Measurements from ENCODE around the gene MYO16.

The MYO16 gene

DNA sequence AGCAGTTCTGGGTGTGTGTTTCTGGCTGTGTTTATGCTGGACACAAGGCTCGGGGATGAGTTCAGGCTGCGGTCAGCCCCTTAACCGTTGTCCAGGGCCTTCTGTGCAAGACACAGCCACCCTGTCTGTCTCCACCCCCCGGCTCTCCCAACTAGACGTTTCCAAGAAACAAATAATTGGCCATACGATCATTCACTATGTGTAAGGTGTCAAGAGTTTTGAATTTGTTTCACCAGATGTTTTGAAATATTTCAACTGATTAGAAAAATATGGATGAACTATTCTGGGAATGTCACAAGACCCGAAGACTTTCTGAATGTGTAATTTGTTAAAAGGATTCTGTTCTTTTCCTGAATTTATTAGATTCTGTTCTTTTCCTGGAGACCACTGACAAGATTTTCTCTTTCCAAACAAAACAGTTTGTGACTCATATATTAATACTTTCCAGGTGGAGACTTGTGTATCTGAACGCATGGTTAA is 318.2 kb downstream of the MYO16 start:
- DNase-seq, result no peak

DNA sequence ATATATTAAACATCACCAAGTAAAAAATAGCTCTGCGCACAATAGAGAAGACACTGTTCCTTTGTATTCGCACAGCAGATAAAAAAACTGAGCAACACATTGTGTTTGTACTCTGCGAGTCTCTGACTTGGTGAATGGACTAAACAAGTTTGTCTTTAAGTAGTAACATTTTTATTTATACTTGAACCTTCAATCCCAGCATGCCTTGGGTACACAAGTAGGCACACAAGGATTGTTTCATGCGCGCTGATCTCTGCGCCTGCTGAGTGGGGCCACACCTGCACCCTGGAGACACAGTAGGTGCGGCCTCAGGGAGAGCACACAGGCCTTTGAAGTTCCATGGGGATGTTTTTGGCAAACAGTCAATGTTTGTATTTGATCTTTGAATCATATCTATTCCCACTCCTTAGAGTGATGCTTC is 318.9 kb downstream of the MYO16 start:
- DNase-seq, result no peak

DNA sequence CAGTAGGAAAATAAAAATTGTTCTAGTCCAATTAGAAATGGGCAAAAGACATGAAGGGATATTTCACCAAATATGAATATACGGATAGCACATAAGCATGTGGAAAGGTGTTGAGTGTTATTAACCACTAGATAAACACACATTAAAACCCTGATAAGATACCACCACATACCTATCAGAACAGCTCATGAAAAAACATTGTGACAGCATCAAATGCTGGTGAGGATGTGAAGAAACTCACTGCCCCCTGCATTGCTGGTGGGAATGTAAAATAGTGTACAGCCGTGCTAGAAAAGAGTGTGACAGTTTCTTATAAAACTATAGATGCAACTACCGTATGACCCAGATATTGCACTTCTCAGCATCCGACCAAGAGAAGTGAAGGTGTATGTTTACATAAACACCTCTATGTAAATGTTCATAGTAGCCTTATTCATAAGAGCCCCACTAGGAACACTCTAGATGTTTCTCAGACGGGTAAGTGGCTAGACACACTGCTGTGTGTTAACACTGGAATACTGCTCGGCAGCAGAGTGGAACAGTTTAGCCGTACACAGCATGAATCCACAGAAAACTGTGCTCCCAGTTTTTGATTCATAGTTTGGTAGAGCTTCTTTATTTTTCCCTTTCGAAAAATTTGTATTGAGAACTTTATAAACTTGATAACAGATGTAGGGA is 321.1 kb downstream of the MYO16 start:
- DNase-seq, result no peak

DNA sequence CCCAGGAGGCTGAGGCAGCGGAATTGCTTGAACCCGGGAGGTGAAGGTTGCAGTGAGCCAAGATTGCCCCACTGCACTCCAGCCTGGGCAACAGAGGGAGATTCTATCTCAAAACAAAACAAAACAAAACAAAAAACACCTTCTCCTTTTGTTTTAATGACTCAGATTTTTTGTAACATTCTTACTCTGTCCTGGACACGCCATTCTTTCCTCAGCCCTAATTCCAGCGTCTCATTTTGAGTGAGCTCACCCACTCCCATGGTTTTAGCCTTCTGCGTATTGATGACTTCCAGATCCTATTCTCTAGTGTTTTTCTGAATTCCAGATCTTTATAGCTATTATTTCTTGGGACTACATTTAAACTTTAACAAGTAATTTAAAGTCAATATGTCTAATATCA is 326.3 kb downstream of the MYO16 start:
- no peak for DNase-seq

DNA sequence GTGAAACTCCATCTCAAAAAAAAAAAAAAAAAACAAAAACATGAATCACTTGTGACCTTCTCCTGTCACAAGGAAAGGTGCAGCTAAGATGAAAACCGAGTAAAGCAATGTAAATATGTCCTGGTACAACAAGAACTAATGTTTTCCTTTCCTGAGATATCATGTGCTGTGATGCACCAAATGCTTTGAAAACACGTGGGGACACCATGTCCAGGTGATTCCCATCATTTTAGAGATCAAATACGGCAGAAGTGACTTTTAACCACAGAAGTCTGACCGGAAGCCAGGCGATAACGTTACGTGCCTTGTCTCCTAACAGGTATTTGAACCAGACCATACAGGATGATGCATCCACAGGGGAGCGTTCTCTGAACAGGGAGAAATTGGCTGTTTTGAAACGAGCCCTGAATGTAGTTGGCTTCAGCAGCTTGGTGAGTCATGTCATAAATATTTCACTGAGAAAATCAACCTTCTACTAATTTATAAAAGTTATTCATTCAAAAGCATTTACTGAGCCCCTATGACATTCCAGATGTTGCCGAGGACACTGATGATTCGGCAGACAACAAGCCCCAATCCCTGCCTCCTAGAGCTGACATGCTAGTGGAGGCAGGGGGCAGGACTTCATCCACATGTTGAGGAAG is 328.1 kb downstream of the MYO16 start:
- DNase-seq, result no peak

DNA sequence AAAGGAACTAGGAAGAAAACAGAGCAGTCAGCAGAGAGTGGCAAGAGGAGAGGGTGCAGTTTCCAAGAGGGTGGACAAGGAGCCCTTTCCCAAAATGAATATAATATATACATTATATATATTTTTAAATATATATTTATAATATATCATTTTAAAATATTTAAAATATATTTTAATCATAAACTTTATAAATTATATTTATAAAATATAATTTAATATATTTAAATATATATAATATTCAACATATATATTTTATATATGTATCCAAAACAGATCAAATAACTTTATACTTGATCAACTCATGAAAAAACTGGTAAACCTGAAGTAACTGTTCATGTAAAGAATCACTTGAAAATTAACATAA is 328.6 kb downstream of the MYO16 start:
- no peak for DNase-seq

DNA sequence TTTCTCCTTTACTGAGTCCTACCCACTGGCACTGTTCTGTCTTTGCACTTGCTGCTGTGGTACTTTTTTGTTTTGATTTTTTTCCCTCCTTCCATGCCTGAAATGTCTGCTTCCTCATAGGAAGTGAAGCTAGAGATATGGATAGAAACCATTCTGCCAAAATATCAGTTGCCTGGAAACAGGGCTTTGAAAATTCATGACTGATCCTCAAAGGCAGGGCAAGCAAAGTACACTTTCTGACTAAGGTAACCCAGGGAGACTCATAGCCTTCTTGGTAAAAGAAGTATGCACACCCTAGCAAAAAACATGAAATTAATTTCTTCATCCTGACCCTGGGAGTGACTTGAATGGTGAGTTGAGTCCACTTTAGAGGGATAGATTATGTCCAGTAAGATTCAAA is 329.8 kb downstream of the MYO16 start:
- no peak for DNase-seq

DNA sequence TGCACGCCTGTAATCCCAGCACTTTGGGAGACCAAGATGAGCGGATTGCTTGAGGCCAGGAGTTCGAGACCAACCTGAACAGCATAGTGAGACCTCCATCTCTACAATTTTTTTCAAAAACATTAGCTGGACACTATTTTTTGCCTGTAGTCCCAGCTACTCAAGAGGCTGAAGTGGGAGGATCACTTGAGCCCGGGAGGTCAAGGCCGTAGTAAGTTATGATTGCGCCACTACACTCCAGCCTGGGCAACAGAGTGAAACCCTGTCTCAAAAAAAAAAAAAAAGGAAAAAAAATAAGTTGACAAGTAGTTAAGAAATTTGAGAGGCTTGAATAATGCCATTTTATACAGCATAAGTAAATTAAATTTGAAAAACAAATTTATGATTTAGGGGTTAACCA is 330.6 kb downstream of the MYO16 start:
- no peak for DNase-seq

DNA sequence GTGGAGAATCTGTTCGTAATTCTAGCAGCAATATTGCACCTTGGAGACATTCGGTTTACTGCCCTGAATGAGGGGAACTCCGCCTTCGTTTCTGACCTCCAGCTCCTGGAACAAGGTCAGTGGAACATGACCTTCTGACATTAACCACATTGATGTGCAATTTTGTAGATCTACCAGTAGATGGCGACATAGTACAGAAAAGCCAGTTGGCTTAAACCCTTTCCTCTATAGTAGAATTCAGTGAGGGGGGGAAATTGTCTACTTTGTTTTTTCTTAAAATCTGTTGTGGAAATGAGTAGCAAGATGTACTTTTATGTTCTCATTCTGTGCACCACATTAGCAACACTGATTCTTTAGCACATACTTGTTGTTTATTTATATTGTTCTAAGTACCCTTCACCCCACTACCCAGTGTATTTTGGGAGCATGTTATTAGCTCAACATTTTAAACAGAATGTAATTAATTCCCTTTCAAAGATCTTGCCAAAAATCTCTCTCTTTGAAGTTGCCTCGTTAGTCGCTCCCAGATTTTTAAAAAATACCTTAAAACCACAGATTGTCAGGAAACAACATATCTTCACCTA is 332.2 kb downstream of the MYO16 start:
- peak; percentile 30 for DNase-seq

DNA sequence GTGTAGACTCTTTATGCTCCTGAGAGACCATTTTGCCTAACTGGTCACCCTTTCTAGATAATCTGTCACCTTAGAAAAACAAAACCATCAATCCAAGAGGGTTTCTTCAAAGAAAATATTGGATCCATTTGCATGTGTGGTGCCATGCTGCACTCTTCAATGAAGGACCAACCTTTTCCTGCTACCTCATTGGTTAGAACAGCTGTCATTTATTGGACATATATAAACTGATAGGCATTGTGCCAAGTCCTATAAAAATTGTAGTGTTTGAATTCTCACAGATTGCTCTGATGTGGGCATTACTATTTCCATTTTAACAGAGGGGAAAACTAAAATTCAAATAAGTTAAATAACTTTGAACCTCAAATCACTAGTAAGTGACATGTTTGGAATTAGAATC is 333.2 kb downstream of the MYO16 start:
- DNase-seq, result no peak

DNA sequence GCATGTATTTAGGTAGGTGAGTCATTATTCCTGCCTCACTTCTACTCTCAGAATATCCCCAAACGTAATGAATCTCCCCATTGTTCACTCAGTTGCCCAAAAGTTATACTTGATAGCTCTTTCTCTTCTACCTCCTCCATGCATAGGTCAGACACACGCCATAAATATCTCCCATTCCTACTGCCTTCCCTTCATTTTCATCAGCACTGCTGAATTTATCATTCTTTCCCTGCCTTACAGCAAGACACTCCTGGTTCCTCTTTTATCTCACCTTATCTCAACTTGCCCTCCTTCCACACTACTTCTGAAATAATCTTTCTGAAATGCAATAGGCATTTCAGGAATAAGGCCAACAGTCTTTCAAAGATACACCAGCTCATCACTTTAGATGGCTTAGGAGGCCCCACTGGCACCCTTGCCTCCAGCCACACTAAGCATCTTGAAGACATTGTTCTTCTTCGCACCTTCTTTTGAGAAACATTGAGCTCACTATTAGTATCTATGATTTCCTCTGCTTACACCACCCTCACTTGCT is 333.9 kb downstream of the MYO16 start:
- DNase-seq, result no peak

DNA sequence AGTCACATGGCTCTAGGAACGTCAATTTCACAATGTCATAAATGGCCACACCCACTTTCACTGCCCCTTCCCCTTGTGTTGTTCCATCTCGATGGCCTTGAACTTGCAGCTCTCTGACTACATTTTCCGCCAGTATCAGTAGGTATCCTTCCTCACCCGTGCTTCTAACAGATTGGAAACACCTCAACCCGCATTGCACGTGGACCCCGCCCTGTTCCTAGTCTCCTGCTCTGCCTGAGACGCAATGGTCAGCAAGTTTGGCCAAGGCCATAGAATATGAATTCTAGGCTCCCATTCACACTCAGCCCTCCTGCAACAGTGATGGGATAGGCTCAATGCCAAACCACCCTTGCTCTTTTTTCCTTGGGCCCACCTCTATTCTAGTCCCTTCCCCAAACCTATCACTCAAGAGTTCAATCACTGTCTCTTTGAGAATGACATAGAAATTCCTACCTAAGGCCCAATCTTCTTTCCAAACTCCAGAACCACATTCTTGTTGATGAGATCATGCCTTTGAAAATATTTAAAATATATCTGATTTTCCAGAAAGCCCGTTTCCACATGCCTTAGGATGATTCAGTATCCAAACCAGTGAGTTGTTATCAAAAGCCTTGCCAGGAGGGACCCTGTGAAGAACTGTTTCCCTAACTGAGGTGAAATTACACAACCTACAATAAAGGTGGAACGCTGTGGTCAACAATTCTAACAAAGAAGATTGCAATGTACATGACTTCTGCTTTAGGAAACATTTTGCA is 334.6 kb downstream of the MYO16 start:
- DNase-seq, result no peak

DNA sequence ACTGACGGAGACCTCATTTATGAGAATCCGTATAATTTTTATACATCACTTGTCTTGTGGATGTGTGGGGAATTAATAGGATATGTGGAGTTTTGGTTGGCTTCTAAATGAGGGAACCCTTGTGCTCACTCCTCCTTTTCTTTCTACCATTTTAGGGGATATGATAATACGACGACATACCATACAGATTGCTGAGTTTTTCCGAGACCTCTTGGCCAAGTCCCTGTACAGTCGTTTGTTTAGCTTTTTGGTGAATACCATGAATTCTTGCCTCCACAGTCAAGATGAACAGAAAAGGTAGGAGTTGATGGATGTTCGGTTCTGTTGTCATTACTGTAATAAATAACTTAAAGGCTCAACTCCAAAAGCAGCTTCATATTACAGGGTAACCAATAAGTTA is 335.2 kb downstream of the MYO16 start:
- no peak for DNase-seq

DNA sequence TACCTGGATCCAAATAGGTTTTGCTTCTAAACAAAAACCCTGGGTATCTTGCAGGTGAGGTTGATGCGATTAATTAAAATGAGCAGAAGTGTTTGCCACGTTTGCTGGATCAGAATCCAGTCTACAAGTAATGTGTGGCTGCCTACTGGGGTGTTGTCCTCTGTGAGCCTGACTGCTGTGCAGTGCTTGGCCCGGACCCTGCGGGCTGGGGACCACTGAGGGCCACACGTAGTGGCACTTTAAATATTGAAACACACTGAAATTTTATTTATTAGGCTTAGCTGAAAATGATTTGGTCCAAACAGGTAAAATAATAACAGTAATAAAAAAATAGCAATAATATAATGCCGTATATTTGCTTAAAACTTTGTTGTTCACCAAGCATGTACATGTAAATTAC is 338.0 kb downstream of the MYO16 start:
- no peak for DNase-seq

DNA sequence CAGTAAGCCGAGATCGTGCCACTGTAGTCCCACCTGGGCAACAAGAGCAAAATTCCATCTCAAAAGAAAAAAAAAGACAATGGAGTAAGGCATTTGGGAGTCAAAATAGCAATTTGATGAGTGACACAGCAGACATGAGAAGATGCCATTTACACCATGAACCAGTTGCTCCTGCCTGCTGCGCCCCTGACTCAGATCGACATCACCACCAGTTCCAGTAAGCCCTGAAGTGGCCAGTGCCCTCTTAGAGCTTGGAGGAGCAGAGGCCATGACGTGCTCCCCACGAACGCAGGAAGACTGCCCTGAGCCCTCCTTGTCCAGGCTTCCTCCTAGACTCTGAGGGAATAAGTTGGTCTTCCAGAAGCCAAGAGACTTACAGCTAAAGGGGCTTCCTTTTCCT is 339.2 kb downstream of the MYO16 start:
- no peak for DNase-seq

DNA sequence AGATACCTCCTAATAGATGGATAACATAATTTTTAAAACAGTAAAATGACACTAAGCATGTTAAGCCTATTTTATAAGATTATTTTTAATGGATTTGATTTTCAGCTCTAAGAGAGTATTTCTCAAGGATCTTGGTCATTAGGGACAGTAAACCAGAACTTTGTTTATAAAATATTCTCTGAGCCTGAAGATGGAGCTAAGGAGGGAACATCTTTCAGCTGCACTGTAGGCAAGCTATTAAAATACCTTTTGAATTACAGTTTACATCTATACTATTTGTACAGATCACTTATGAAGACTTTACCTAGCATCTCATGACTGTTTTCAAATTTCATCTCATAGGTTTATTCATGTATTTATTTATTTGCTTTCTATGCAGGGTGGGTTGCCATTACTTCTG is 345.3 kb downstream of the MYO16 start:
- no peak for DNase-seq

DNA sequence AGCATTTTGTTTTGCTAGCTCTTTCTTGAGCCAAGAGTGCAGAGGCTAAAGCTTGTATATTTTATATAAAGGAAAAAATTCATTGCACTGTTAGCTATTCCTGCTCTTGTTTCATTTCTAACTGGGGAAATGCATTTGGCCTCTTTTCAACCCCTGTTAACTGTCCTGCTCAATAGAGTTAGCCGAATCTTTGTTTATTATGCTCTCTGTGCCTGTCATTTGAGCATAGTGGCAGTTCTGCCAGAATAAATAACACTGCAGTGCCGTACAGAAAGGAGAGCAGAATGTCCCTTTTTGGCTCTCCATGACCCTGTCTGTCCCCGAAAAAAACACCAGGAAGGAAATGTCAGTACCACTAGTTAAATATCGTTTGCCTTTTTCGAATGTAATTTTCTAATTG is 350.8 kb downstream of the MYO16 start:
- DNase-seq, result no peak

DNA sequence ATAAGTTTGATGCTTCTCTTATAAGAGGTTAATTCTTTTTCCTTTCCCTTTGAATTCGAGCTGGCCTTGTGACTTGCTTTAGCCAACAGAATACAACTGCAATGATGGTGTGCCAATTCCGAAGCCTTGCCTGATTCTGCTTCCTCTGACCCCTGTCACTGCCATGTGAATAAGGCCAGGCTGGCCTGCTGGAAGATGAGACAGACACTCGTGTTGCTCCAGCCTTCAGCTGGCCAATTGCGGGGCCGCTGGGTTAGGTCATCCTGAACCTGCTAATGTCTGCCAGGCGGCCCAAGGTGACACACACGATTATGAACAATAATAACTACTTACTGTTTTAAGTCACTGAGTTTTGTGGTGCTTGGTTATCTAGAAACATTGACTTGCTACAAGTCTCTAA is 352.0 kb downstream of the MYO16 start:
- no peak for DNase-seq

DNA sequence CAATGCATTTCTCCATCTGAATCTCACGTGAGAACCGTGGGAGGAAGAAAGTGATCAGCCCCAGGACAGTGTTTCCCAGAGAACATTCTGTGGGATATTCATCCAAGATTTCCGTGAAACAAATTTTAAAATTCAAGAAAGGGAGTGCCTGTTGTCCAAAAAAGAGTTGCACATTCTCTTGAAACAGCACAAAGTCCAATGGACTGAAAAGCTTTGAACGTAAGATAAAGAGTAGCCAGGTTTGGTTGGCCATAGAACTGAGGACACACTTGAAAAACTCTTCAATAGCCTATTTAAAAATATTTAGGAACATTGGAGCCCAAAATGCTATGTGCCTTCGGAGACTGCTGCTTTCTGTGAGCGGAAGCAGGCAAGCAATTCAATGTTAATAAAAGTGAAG is 353.9 kb downstream of the MYO16 start:
- DNase-seq, result no peak

DNA sequence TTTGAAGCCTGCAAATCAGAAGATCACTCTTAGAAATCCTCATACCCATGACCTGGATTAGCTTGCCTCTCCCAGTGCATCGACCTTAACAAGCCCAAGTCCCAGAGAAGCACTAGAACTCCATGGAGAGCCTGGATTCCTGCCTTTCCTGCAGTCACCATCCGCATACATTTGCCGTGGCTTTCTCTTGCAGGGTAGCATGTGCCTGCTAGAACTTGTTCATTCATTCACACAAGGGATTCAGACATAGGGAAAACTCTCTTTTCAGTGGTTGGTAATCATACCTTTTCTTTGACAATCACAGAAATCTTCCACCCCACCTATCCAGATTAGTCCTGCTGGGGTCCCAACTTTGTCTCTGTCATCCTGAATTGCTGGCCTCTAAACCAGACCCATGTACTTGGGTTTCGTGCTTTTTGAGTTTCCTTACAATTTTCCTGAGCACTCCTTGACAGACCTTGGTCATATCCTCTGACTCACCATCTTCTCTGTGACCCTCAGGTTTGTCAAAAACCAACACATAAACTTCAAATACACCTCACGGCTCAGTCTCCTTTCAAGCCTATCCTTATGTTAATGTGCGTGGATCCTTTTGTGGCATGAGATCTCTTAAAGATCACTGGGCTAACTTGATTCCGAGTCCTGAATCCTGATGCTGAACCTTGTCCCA is 355.0 kb downstream of the MYO16 start:
- DNase-seq, result no peak

DNA sequence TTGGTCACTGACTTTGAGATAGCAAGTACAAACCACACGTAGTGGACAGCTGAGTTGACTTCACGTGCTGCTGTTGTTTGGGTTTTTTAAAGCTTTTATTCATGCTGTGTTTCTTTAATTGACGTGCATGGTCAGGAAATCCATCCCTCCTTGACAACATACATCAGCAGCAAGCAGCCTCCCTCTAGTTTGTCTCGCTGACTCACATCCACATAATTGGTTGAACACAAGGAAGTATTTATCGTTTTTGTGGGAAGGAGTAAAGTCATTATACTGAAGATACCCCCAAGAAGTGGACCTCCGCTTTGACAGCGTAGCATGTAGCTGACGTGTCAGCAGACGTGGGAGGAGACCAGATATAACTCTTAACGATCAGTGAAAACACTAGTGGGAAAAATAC is 355.8 kb downstream of the MYO16 start:
- no peak for DNase-seq

DNA sequence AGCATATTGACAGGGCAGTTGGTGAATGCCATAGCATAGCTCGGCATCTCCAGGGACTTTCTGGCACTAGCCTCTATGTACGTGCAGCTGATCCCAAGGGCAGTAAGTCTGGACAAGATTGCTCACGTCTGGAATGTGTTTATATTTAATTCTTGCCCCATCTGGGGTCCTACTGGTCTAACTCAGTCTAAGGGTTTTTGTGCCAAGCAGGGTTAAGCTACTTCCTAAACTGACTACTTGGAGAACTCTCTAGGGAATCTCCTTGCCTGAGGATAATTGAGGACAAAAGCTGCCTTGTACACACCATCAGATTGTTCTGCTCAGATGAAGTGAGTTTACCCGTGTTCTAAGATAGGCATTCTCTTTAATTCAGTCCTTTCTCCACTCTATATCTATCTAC is 358.1 kb downstream of the MYO16 start:
- no peak for DNase-seq

DNA sequence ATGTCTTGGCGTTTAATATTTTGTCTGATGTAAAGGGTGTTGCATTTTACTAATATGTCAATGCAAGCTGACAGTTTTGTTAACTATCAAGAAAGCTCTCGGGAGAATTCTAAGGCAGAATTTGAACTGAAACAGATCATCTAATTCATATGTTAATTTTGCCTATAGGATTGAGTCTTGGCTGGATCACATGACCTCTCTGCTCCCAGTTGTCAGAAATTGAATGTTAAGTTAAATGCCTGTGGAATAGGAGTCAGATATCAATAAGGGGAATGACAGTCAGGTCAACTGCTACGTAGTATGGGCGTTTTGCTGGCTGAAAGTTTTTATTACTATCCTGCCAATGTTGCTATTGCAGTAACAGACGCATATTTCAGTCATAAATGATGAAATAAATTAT is 358.5 kb downstream of the MYO16 start:
- DNase-seq, result no peak

Measured in GF-D8 (cell line).